ENCODE data around the gene HES4. TPM values are rescaled to one million over a fixed set of nuclear protein-coding genes. Genes with fewer than 3 reads are reported as not detected.

Gene HES4
- total and polyA plus RNA-seq, 2 of the 13 experiments (the other 11 are each of a cell fraction or from before 2014, with no cell fraction given) = 8.8 to 10.6 TPM

DNA sequence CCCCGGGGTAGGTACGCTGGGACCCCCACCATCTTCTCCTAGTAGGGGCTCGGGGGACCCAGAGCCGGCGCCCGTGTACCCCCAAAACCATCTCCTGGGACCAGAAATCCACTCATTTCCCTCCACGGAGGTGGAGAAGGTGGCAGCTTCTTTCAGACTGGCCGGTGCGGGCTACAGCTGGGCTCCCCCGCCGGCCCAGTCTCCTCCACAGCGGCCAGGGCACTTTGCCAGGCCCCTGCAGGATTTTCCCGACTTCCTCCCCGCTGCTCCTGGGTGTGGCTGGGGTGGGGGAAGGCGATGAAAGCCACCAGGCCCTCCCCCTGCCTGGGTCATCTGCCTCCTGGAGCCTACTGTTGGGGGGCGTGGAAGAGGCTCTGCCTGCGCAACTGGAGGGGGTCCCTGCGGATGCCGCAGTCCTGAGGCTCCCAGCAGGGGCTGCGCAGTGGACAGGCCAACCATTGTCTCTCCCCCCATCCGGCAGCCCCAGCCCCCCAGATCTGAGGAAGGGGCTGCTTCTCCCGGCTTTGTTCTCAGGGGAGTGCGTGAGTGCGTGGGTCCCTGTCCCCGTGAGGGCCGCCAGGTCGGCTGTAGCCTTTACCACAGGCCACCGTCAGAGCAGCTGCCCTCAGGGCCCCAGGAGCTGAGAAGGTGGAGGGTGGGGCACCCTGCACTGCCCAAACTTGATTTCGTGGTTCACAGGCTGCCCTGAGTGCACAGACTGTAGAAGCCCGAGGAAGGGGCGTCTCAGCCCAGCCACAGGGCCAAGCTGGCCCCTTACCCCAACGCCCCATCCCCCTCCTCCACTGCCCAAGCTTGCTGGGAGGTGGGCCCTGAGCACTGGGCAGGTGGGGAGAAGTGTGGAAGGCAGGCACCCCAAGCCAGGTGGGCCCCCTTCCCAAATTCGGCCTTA, 21.4 kb upstream of the HES4 start (continued):
- peak; percentile 63; the same call in 1 of the 2 replicates for TF ChIP-seq ZBTB7A (CRISPR knock-in tag; IDR thresholded peaks at IDR 0.05)
- no peak for TF ChIP-seq GTF2F1 (IDR thresholded peaks at IDR 0.05; ENCODE audit: low read length)
- TF ChIP-seq SIN3B (IDR thresholded peaks at IDR 0.05; ENCODE audit: low read length) = no peak
- peak; percentile 14; the same call in 1 of the 2 replicates for TF ChIP-seq SAP130 (CRISPR knock-in tag; IDR thresholded peaks at IDR 0.05; ENCODE audit: low read depth)
- no peak for TF ChIP-seq ZNF563 (CRISPR knock-in tag; IDR thresholded peaks at IDR 0.05)

DNA sequence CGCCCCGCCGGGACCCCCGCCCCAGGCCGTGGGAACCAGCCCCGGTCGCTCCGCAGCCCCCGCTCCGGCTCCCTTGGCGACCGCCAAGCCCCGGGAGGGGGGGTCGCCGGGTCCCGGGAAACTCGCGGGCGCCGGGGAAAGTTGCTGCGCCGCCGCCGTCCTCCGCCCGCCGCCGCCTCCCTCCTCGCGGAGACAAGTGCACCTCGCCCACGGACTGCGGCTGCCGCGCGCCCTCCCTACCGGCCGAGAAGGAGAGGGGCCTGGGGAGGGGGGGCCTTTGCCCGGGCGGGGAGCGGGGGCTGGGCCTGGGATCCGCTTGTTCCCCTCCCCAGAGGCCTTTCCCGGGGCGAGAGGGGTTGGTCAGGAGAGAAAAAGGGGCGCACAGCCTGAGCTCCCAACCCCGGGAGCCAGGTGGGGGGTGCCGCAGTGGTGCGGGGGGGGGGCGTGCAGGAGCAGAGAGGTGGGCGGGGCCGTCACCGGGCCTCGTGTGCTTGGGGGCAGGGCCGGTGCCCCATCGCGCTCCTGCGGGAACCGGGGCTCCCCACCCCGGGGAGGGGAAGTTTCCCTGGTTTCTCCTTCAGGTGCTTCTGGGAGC, 20.6 kb upstream of the HES4 start:
- in situ Hi-C loops (cut with HindIII; ENCODE audit: extremely low pct_ligation_motif_present, low pct_unique_long_range_greater_than_20kb) (loop anchor here (5.0 kb wide), 1 partner anchor 37 kb away; no protein-coding TSS in a partner anchor), intact Hi-C loops (cut with micrococcal nuclease; ENCODE audit: unreplicated experiment) (no loop called here)
- H3K36me3 ChIP-seq (replicated peaks in 1 of 2; ENCODE audit: control insufficient read depth in 1 of 2, insufficient read depth in 2 of 2, low read length in 2 of 2) = peaks cover 4 to 10% of the 10 kb centered on the region in 2 experiments; a peak in 2 of 5 replicates
- H2AFZ ChIP-seq (ENCODE audit: low read length) = no peak overlapping the region
- peak overlapping the region; percentile 90 for H3K4me2 ChIP-seq (ENCODE audit: low read depth, low read length)
- ChIA-PET POLR2A (interaction anchor here (1.2 to 5.9 kb wide), 6 partner anchors 14 to 218 kb away, joined by 4 to 61 read pairs (median 5); no protein-coding TSS in a partner anchor), CTCF (ENCODE audit: low intra/inter-chr PET ratio, low total read pairs) (no interaction called here)
- WGBS (ENCODE audit: low lambda C conversion rate) = no CpG with 5 or more reads among the region's 59 CpGs
- no peak for FAIRE-seq
- peak overlapping the region; percentile 78 for H3K9ac ChIP-seq (ENCODE audit: insufficient read depth, low read depth, low read length)
- H3K27me3 ChIP-seq (ENCODE audit: control insufficient read depth in 1 of 2, insufficient read depth in 2 of 2, low read length in 2 of 2) = no peaks in the 10 kb centered on the region
- peaks cover 31% of the 10 kb centered on the region; the same call in 1 of the 2 replicates for H4K20me1 ChIP-seq (ENCODE audit: insufficient read depth, low read length)
- H3K27ac ChIP-seq (ENCODE audit: extremely low read length, insufficient read depth, low read length) = peak overlapping the region; percentile 74
- no TSS peak for BruUV-seq (replicated peaks)
- DNase-seq (ENCODE audit: low spot score) = no peak
- H3K79me2 ChIP-seq (ENCODE audit: insufficient read depth, low read length) = peaks cover 23% of the 10 kb centered on the region
- H3K9me3 ChIP-seq (ENCODE audit: low read length) = no peaks in the 10 kb centered on the region
- H3K4me1 ChIP-seq (ENCODE audit: insufficient read depth, low read length) = peaks cover 80% of the 10 kb centered on the region
- ATAC-seq = no peak
- H3K4me3 ChIP-seq (replicated peaks in 1 of 3; ENCODE audit: insufficient read depth in 1 of 3, low read depth in 2 of 3, low read length in 3 of 3) = peak overlapping the region; percentile 66 to 83 (median 79)
- TF ChIP-seq ETV5 (CRISPR knock-in tag; IDR thresholded peaks at IDR 0.05; ENCODE audit: borderline replicate concordance) = no peak
- TF ChIP-seq, protein P1, sequence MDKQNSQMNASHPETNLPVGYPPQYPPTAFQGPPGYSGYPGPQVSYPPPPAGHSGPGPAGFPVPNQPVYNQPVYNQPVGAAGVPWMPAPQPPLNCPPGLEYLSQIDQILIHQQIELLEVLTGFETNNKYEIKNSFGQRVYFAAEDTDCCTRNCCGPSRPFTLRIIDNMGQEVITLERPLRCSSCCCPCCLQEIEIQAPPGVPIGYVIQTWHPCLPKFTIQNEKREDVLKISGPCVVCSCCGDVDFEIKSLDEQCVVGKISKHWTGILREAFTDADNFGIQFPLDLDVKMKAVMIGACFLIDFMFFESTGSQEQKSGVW (CRISPR knock-in tag; IDR thresholded peaks at IDR 0.05; ENCODE audit: borderline replicate concordance) = no peak
- TF ChIP-seq ZNF17 (CRISPR knock-in tag; IDR thresholded peaks at IDR 0.05) = no peak
- TF ChIP-seq NFE2 (CRISPR knock-in tag; IDR thresholded peaks at IDR 0.05) = no peak
- TF ChIP-seq EP300 (IDR thresholded peaks at IDR 0.05; ENCODE audit: low read depth in 2 of 2, low read length in 2 of 2) = no peak
- no peak for TF ChIP-seq EP300 (CRISPR knock-in tag; IDR thresholded peaks at IDR 0.05; ENCODE audit: borderline replicate concordance)
- no peak for TF ChIP-seq ZNF30 (CRISPR knock-in tag; IDR thresholded peaks at IDR 0.05)
- TF ChIP-seq PHB2 (IDR thresholded peaks at IDR 0.05; ENCODE audit: partially characterized antibody) = no peak
- TF ChIP-seq, protein P2, sequence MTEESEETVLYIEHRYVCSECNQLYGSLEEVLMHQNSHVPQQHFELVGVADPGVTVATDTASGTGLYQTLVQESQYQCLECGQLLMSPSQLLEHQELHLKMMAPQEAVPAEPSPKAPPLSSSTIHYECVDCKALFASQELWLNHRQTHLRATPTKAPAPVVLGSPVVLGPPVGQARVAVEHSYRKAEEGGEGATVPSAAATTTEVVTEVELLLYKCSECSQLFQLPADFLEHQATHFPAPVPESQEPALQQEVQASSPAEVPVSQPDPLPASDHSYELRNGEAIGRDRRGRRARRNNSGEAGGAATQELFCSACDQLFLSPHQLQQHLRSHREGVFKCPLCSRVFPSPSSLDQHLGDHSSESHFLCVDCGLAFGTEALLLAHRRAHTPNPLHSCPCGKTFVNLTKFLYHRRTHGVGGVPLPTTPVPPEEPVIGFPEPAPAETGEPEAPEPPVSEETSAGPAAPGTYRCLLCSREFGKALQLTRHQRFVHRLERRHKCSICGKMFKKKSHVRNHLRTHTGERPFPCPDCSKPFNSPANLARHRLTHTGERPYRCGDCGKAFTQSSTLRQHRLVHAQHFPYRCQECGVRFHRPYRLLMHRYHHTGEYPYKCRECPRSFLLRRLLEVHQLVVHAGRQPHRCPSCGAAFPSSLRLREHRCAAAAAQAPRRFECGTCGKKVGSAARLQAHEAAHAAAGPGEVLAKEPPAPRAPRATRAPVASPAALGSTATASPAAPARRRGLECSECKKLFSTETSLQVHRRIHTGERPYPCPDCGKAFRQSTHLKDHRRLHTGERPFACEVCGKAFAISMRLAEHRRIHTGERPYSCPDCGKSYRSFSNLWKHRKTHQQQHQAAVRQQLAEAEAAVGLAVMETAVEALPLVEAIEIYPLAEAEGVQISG (CRISPR knock-in tag; IDR thresholded peaks at IDR 0.05) = 0 out of 2 replicates have a peak, but pooled peaks have one; percentile 3
- TF ChIP-seq REXO4 (CRISPR knock-in tag; IDR thresholded peaks at IDR 0.05; ENCODE audit: borderline replicate concordance) = no peak
- no peak for TF ChIP-seq ZNF780A (CRISPR knock-in tag; IDR thresholded peaks at IDR 0.05)
- TF ChIP-seq SALL2 (CRISPR knock-in tag; IDR thresholded peaks at IDR 0.05) = peak; percentile 36; the same call in 1 of the 2 replicates
- TF ChIP-seq RBFOX2 (IDR thresholded peaks at IDR 0.05; ENCODE audit: low read depth, low read length) = 0 out of 2 replicates have a peak, but pooled peaks have one; percentile 5

Data from HepG2 (cell line).